BLaER1 (cell line): Measurements from ENCODE around the gene AASDH.

Experiments
- H3K27ac ChIP-seq: shearing (Covaris generic); formaldehyde crosslinking; 2 replicates; pipeline ENCODE4 v1.8.1; 2022
- H3K27me3 ChIP-seq: shearing (Covaris generic); formaldehyde crosslinking; 2 replicates; pipeline ENCODE4 v1.8.1; 2022
- H3K36me3 ChIP-seq: shearing (Covaris generic); formaldehyde crosslinking; 2 replicates; pipeline ENCODE4 v1.8.1; 2022
- H3K4me1 ChIP-seq: shearing (Covaris generic); formaldehyde crosslinking; 2 replicates; pipeline ENCODE4 v1.8.1; 2022
- H3K4me2 ChIP-seq: shearing (Covaris generic); formaldehyde crosslinking; 2 replicates; pipeline ENCODE4 v1.8.1; 2022
- H3K4me3 ChIP-seq: shearing (Covaris generic); formaldehyde crosslinking; 2 replicates; pipeline ENCODE4 v1.8.1; 2022
- H3K9ac ChIP-seq: shearing (Covaris generic); formaldehyde crosslinking; 2 replicates; pipeline ENCODE4 v1.8.1; 2022
- H3K9me3 ChIP-seq: shearing (Covaris generic); formaldehyde crosslinking; 2 replicates; pipeline ENCODE4 v1.8.1; 2022
- H4K20me1 ChIP-seq: shearing (Covaris generic); formaldehyde crosslinking; 2 replicates; pipeline ENCODE4 v1.8.1; 2022
- Cebpa-rat ChIP-seq: shearing (Covaris generic); IDR thresholded peaks from 2 replicates; pipeline ENCODE4 v1.8.1; 2022

Gene AASDH

DNA sequence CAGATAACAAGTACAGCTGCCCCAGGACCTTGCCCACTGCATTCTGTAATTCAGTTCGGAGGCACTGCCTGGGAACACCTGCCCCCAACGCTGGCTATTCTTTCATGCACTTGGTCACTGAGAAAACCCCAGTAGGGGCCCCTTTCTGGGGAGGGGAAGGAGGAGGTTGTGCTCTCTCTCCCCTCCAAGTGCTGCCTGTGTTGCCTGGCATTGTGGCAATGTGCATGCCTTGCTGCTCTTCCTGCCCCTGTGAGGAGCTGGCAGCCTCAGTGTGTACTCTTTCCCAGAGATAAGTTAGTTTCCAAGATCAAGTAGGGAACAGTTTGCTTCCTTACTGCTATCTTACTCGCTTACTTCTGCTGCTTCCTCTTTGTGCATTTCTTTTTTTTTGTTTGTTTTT, 90.8 kb downstream of the AASDH start:
- Histone ChIP-seq H3K36me3 (peaks cover 31% of the 10 kb centered on the region), H3K27me3 (no peaks in the 10 kb centered on the region), H3K9me3 (peaks cover 22% of the 10 kb centered on the region), H3K27ac (no peak overlapping the region), H4K20me1 (no peaks in the 10 kb centered on the region), H3K4me2 (no peak overlapping the region), H3K4me3 (no peak overlapping the region), H3K9ac (no peak overlapping the region), H3K4me1 (no peaks in the 10 kb centered on the region)
- TF ChIP-seq Cebpa-rat = no peak

DNA sequence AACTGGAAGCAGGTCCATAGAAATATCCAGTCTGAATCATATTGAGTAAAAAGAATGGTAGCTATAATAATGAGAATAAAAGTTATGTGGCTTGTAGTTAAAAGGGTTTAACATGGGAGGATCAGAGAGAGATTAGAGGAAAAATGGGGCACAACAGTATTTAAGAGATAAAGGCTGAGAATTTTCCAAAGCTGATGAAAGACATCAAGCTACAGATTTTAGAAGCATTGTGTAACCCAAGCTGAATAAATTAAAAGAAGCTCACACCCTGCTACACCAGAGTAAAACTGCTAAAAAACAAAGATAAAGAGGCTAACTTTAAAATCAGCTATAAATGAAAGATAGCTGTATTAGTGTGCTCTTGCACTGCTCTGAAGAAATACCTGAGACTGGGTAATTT, 94.2 kb downstream of the AASDH start:
- Histone ChIP-seq H3K4me1 (no peaks in the 10 kb centered on the region), H3K27ac (no peak overlapping the region), H3K27me3 (no peaks in the 10 kb centered on the region), H3K4me2 (no peak overlapping the region), H4K20me1 (no peaks in the 10 kb centered on the region), H3K36me3 (peaks cover 38% of the 10 kb centered on the region), H3K9ac (no peak overlapping the region), H3K4me3 (no peak overlapping the region), H3K9me3 (peaks cover 30% of the 10 kb centered on the region)
- no peak for TF ChIP-seq Cebpa-rat

DNA sequence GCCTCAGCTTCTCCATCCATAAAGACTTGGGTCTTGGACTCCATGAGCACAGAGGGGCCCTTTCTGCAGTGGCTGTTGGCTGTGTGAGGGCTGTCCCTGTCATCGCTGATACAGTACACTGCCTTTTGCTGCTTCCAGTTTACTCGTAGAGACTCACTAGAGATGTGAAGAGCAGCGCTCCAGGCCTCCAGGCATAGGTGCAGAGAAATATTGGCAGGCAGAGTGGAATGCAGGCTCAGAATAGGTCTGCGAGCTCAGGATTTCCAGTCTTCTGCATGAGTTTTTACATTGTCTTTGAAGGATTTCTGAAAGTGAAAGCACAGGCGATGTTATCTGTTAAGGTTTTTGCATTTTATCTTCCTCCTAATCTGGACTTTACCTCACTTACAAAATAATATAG, 97.4 kb downstream of the AASDH start:
- H3K27ac ChIP-seq = no peak overlapping the region
- H3K9ac ChIP-seq = no peak overlapping the region
- peaks cover 57% of the 10 kb centered on the region for H3K36me3 ChIP-seq
- H3K9me3 ChIP-seq = peaks cover 39% of the 10 kb centered on the region
- H3K4me1 ChIP-seq = no peaks in the 10 kb centered on the region
- no peak overlapping the region for H3K4me3 ChIP-seq
- no peak overlapping the region for H3K4me2 ChIP-seq
- no peaks in the 10 kb centered on the region for H3K27me3 ChIP-seq
- H4K20me1 ChIP-seq = no peaks in the 10 kb centered on the region
- TF ChIP-seq Cebpa-rat = no peak

DNA sequence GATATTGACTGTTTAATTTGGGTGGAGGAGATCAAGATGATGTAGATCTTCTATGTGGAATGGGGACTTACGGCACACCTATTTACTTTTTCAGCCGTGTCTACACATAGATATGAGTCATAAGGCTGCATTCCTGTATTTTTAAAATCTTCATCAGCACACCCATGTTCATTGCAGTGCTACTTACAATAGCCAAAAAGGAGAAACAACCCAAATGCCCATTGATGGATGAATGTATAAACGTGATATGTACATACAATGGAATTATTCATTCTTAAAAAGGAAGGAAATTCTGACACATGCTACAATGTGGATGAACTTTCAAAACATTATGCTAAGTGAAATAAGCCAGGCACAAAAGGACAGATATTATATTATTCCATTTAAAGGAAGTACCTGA, 98.6 kb downstream of the AASDH start:
- Histone ChIP-seq H3K9me3 (peaks cover 48% of the 10 kb centered on the region), H3K36me3 (peaks cover 66% of the 10 kb centered on the region), H3K9ac (no peak overlapping the region), H4K20me1 (no peaks in the 10 kb centered on the region), H3K4me2 (no peak overlapping the region), H3K4me1 (no peaks in the 10 kb centered on the region), H3K27me3 (no peaks in the 10 kb centered on the region), H3K4me3 (no peak overlapping the region), H3K27ac (no peak overlapping the region)
- no peak for TF ChIP-seq Cebpa-rat
